Neural cell (in vitro differentiated cells): ENCODE measurements around the gene MGA.

Experiments
- EZH2 ChIP-seq: fragments of 200-600, 300-800 bp; shearing (Covaris generic), sonication (generic); IDR thresholded peaks from 2 replicates; pipeline ENCODE4 v1.6.1; 2014; ENCODE audit warnings: antibody characterized with exemption, low read length, borderline replicate concordance, mild to moderate bottlenecking; ENCODE audit not compliant: insufficient read depth, poor library complexity, severe bottlenecking
- POLR2AphosphoS5 ChIP-seq: IDR thresholded peaks from 2 replicates; pipeline ENCODE4 v1.6.1; 2012
- RAD21 ChIP-seq: fragments of 450-650 bp; conservative IDR thresholded peaks from 2 replicates; pipeline ENCODE4 v1.6.1; 2014; ENCODE audit warnings: antibody characterized with exemption, mild to moderate bottlenecking, moderate library complexity
- SMC3 ChIP-seq: fragments of 450-650 bp; conservative IDR thresholded peaks from 2 replicates; pipeline ENCODE4 v1.6.1; 2014; ENCODE audit warnings: antibody characterized with exemption, mild to moderate bottlenecking, moderate library complexity; ENCODE audit not compliant: poor library complexity
- TAF1 ChIP-seq: IDR thresholded peaks from 2 replicates; pipeline ENCODE4 v1.6.1; 2012; ENCODE audit warnings: low read depth
- TF ChIP-seq, protein P1 (sequence below): fragments of 450-650 bp; IDR thresholded peaks from 2 replicates; pipeline ENCODE4 v1.5.1; 2014; ENCODE audit warnings: antibody characterized with exemption, mild to moderate bottlenecking, moderate library complexity; ENCODE audit not compliant: poor library complexity, severe bottlenecking
- TF ChIP-seq, protein P2 (sequence below): IDR thresholded peaks from 2 replicates; pipeline ENCODE4 v1.6.1; 2012; ENCODE audit warnings: borderline replicate concordance

DNA sequence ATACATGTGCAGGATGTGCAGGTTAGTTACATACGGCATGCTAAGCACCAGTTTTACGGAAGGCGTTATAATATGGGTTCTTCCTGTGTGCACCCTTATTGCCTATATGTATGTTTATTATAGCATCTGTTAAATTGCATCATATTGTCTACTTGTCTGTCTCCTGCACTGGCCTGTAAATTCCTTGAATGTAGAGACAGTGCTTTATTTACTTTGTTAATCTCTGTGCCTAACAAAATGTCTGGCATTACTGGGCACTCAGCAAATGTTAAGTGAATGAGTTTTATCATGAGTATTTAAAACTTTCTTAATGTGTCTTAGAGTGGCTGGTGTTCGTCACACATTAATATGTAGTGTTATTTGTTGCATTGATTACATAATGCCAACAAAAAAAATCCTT, 23.8 kb downstream of the MGA start:
- TF ChIP-seq EZH2 (no peak), POLR2AphosphoS5 (no peak), RAD21 (no peak), SMC3 (no peak), TAF1 (no peak)
- TF ChIP-seq, protein P1, sequence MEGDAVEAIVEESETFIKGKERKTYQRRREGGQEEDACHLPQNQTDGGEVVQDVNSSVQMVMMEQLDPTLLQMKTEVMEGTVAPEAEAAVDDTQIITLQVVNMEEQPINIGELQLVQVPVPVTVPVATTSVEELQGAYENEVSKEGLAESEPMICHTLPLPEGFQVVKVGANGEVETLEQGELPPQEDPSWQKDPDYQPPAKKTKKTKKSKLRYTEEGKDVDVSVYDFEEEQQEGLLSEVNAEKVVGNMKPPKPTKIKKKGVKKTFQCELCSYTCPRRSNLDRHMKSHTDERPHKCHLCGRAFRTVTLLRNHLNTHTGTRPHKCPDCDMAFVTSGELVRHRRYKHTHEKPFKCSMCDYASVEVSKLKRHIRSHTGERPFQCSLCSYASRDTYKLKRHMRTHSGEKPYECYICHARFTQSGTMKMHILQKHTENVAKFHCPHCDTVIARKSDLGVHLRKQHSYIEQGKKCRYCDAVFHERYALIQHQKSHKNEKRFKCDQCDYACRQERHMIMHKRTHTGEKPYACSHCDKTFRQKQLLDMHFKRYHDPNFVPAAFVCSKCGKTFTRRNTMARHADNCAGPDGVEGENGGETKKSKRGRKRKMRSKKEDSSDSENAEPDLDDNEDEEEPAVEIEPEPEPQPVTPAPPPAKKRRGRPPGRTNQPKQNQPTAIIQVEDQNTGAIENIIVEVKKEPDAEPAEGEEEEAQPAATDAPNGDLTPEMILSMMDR: no peak
- TF ChIP-seq, protein P2, sequence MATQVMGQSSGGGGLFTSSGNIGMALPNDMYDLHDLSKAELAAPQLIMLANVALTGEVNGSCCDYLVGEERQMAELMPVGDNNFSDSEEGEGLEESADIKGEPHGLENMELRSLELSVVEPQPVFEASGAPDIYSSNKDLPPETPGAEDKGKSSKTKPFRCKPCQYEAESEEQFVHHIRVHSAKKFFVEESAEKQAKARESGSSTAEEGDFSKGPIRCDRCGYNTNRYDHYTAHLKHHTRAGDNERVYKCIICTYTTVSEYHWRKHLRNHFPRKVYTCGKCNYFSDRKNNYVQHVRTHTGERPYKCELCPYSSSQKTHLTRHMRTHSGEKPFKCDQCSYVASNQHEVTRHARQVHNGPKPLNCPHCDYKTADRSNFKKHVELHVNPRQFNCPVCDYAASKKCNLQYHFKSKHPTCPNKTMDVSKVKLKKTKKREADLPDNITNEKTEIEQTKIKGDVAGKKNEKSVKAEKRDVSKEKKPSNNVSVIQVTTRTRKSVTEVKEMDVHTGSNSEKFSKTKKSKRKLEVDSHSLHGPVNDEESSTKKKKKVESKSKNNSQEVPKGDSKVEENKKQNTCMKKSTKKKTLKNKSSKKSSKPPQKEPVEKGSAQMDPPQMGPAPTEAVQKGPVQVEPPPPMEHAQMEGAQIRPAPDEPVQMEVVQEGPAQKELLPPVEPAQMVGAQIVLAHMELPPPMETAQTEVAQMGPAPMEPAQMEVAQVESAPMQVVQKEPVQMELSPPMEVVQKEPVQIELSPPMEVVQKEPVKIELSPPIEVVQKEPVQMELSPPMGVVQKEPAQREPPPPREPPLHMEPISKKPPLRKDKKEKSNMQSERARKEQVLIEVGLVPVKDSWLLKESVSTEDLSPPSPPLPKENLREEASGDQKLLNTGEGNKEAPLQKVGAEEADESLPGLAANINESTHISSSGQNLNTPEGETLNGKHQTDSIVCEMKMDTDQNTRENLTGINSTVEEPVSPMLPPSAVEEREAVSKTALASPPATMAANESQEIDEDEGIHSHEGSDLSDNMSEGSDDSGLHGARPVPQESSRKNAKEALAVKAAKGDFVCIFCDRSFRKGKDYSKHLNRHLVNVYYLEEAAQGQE: no peak
